Stromal cell of bone marrow (primary cell): Measurements from ENCODE around the gene BBS9.

Source experiments
- DNase-seq: peaks from one replicate; pipeline ENCODE4 v3.0.0-alpha.2; 2012; ENCODE audit warnings: low read depth

The BBS9 gene

GRCh38 chr7:33610918-33611317, 481.6 kb downstream of the BBS9 start:
- no peak for DNase-seq

GRCh38 chr7:33612442-33612841, 483.1 kb downstream of the BBS9 start:
- no peak for DNase-seq

GRCh38 chr7:33614357-33615117, 485.2 kb downstream of the BBS9 start:
- DNase-seq: no peak

GRCh38 chr7:33616752-33617151, 487.4 kb downstream of the BBS9 start:
- DNase-seq: no peak

GRCh38 chr7:33619264-33619663, 489.9 kb downstream of the BBS9 start:
- DNase-seq: no peak

- DNase-seq: no peak
These were observed 493.9 kb downstream of the BBS9 start for GRCh38 chr7:33623267-33623666.

GRCh38 chr7:33624215-33624614, 494.9 kb downstream of the BBS9 start:
- no peak for DNase-seq

GRCh38 chr7:33626869-33627268, 497.5 kb downstream of the BBS9 start:
- DNase-seq: no peak

- no peak for DNase-seq
These were observed 498.4 kb downstream of the BBS9 start for GRCh38 chr7:33627741-33628140.

- DNase-seq: no peak
These were observed 499.5 kb downstream of the BBS9 start for GRCh38 chr7:33628894-33629293.

- DNase-seq: no peak
These were observed 501.0 kb downstream of the BBS9 start for GRCh38 chr7:33630359-33630758.

GRCh38 chr7:33632322-33632721, 503.0 kb downstream of the BBS9 start:
- no peak for DNase-seq

GRCh38 chr7:33632840-33633525, 503.6 kb downstream of the BBS9 start:
- DNase-seq: no peak

- no peak for DNase-seq
These were observed 505.2 kb downstream of the BBS9 start for GRCh38 chr7:33634606-33635005.

GRCh38 chr7:33636359-33636758, 507.0 kb downstream of the BBS9 start:
- no peak for DNase-seq

- peak; percentile 53 for DNase-seq
These were observed 510.3 kb downstream of the BBS9 start for GRCh38 chr7:33639552-33640197.

- peak; percentile 35 for DNase-seq
These were observed 511.4 kb downstream of the BBS9 start for GRCh38 chr7:33640741-33641140.

GRCh38 chr7:33642312-33642711, 512.9 kb downstream of the BBS9 start:
- no peak for DNase-seq

- no peak for DNase-seq
These were observed 514.2 kb downstream of the BBS9 start for GRCh38 chr7:33643530-33643929.

GRCh38 chr7:33644489-33644888, 515.1 kb downstream of the BBS9 start:
- DNase-seq: peak; percentile 22

- peak; percentile 59 for DNase-seq
These were observed 515.7 kb downstream of the BBS9 start for GRCh38 chr7:33645104-33645503.

- no peak for DNase-seq
These were observed 516.8 kb downstream of the BBS9 start for GRCh38 chr7:33646166-33646565.

GRCh38 chr7:33646891-33647391, 517.6 kb downstream of the BBS9 start:
- no peak for DNase-seq
